ENCODE data around the gene GCNT3. TPM values are rescaled to one million over a fixed set of nuclear protein-coding genes. Genes with fewer than 3 reads are reported as not detected.

GCNT3 gene
- total RNA-seq, 2 donors from 2014 or later: 0.48 to 1.3 TPM

DNA sequence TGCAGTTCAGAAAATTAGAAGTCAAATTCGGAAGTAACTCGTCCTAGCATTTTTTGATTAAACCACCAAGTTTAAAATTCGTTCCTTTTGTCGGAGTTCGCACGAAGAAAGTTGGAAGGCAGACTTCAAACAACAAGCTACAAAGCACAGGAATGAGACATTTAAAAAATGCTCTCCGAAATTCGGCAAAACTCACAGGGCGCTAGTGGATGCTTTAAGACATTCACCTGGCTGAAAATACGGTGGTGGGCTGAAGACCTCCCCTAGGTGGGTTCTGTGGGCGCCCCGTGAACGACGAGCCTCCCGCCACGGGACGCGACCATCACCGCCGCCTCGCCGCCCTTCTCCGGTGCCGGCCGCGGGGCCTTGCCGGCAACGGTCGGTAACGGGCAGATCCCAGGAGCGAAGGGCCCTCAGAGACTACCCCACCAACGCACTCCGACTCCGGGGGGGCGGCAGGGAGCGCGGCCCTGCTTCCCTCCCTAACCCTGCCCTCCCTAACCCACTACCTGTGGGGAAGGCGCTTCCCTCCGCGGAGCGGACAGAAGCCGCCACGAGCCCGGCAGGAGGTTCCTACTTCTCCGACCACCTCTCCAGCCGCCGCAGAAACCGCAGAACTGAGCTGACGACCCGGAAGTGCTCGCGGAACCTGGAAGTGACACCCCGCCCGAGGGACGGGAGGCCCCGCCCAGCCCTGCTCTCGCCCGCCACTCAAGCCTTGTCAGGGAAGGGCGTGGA lies 45.5 kb downstream of the GCNT3 start, which contains the start of gene GTF2A2:
GTF2A2 (minus strand) TSS at position 619 of the 738 bp plus-strand sequence. CDS start 5,238 bp downstream, outside the sequence.
- H3K27ac Mint-ChIP-seq: peak within 1 kb of the TSS; percentile 73
- no peaks in the 10 kb centered on the region for H3K4me1 Mint-ChIP-seq
- H3K36me3 ChIP-seq (ENCODE audit: control insufficient read depth, insufficient read depth, low read length): peaks cover 62% of the 10 kb centered on the region
- DNase-seq: peak; percentile 98
- H3K36me3 Mint-ChIP-seq (ENCODE audit: low read depth): peaks cover 30% of the 10 kb centered on the region
- peak within 1 kb of the TSS; percentile 14 for H3K27ac ChIP-seq (ENCODE audit: low read depth, low read length)
- H3K9ac ChIP-seq (ENCODE audit: extremely low read depth, low read length, poor library complexity, severe bottlenecking): peak within 1 kb of the TSS; percentile 85
- H3K9me3 ChIP-seq (ENCODE audit: control insufficient read depth, low read length): peaks cover 21% of the 10 kb centered on the region
- WGBS, 2 experiments (ENCODE audit: insufficient coverage in 1 of 2, insufficient read length in 1 of 2): 0% methylated on average over 20 to 59 of the region's 59 CpGs
- H3K4me3 Mint-ChIP-seq: no peak within 1 kb of the TSS
- TF ChIP-seq, protein P1, sequence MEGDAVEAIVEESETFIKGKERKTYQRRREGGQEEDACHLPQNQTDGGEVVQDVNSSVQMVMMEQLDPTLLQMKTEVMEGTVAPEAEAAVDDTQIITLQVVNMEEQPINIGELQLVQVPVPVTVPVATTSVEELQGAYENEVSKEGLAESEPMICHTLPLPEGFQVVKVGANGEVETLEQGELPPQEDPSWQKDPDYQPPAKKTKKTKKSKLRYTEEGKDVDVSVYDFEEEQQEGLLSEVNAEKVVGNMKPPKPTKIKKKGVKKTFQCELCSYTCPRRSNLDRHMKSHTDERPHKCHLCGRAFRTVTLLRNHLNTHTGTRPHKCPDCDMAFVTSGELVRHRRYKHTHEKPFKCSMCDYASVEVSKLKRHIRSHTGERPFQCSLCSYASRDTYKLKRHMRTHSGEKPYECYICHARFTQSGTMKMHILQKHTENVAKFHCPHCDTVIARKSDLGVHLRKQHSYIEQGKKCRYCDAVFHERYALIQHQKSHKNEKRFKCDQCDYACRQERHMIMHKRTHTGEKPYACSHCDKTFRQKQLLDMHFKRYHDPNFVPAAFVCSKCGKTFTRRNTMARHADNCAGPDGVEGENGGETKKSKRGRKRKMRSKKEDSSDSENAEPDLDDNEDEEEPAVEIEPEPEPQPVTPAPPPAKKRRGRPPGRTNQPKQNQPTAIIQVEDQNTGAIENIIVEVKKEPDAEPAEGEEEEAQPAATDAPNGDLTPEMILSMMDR (conservative IDR thresholded peaks at IDR 0.05): no peak
- H3K9me3 Mint-ChIP-seq: peaks cover 5% of the 10 kb centered on the region
- no peaks in the 10 kb centered on the region for H3K27me3 ChIP-seq (ENCODE audit: control insufficient read depth, insufficient read depth, low read length, poor library complexity, severe bottlenecking)
- no peaks in the 10 kb centered on the region for H3K27me3 Mint-ChIP-seq (ENCODE audit: insufficient read depth)
- peak within 1 kb of the TSS; percentile 97 for H3K4me3 ChIP-seq (ENCODE audit: low read length)
- peaks cover 4% of the 10 kb centered on the region for H3K4me1 ChIP-seq (ENCODE audit: control insufficient read depth, insufficient read depth, low read length)

DNA sequence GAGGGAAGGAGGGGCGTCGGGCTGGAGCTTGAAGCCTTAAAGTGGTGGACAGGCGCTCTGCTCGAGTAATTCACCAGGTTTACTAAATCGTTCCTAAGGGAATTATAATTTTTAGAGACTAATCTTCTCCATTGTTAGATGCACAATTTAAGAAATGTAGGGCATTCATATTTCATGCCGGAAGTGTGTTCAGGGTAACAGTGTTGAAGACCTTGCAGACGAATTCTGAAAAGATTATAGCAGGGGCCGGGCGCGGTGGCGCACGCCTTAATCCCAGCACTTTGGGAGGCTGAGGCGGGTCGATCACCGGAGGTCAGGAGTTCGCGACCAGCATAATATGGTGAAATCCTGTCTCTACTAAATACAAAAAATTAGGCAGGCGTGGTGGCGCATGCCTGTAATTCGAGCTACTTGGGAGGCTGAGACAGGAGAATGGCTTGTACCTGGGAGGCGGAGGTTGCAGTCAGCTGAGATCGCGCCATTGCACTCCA lies 46.1 kb downstream of the GCNT3 start:
- Histone ChIP-seq H3K27me3 (ENCODE audit: control insufficient read depth, insufficient read depth, low read length, poor library complexity, severe bottlenecking) (no peaks in the 10 kb centered on the region), H3K4me1 (ENCODE audit: control insufficient read depth, insufficient read depth, low read length) (peaks cover 4% of the 10 kb centered on the region), H3K36me3 (ENCODE audit: control insufficient read depth, insufficient read depth, low read length) (peaks cover 62% of the 10 kb centered on the region), H3K9ac (ENCODE audit: extremely low read depth, low read length, poor library complexity, severe bottlenecking) (no peak overlapping the region), H3K9me3 (ENCODE audit: control insufficient read depth, low read length) (peaks cover 15% of the 10 kb centered on the region), H3K4me3 (ENCODE audit: low read length) (peak overlapping the region; percentile 97), H3K27ac (ENCODE audit: low read depth, low read length) (no peak overlapping the region)
- H3K27me3 Mint-ChIP-seq (ENCODE audit: insufficient read depth): no peaks in the 10 kb centered on the region
- H3K27ac Mint-ChIP-seq: no peak overlapping the region
- H3K36me3 Mint-ChIP-seq (ENCODE audit: low read depth): peaks cover 32% of the 10 kb centered on the region
- 76 to 84% methylated on average over 16 to 23 of the region's 23 CpGs for WGBS, 2 experiments (ENCODE audit: insufficient coverage in 1 of 2, insufficient read length in 1 of 2)
- DNase-seq: no peak
- TF ChIP-seq, protein P1 (conservative IDR thresholded peaks at IDR 0.05): no peak
- no peaks in the 10 kb centered on the region for H3K4me1 Mint-ChIP-seq
- H3K9me3 Mint-ChIP-seq: peaks cover 3% of the 10 kb centered on the region
- no peak overlapping the region for H3K4me3 Mint-ChIP-seq

DNA sequence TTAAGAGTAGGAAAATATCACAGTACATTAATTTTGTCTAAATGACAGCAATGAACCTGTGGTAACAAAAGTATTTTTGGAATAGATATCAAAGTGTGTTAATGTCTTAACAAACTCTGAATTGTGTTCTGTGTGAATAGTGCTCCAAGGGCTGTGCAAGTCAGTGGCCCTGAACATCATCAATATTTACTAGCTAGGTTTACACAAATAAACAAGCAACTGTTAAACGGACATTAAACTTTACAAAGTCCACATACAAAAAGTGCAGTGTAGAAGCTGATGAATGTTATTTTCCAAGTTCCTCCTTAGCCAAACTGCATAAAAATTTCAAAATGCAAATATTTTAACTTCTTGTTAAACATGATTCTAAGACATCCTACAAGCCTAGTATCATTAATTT lies 47.8 kb downstream of the GCNT3 start:
- H3K27ac Mint-ChIP-seq: no peak overlapping the region

More for the DNA sequence above, 47.8 kb downstream of the GCNT3 start:
- Mint-ChIP-seq H3K4me3 (no peak overlapping the region), H3K27me3 (ENCODE audit: insufficient read depth) (no peaks in the 10 kb centered on the region), H3K4me1 (no peaks in the 10 kb centered on the region), H3K36me3 (ENCODE audit: low read depth) (peaks cover 42% of the 10 kb centered on the region), H3K9me3 (peaks cover 2% of the 10 kb centered on the region)
- Histone ChIP-seq H3K9me3 (ENCODE audit: control insufficient read depth, low read length) (peaks cover 7% of the 10 kb centered on the region), H3K27me3 (ENCODE audit: control insufficient read depth, insufficient read depth, low read length, poor library complexity, severe bottlenecking) (no peaks in the 10 kb centered on the region), H3K4me3 (ENCODE audit: low read length) (no peak overlapping the region), H3K27ac (ENCODE audit: low read depth, low read length) (no peak overlapping the region), H3K36me3 (ENCODE audit: control insufficient read depth, insufficient read depth, low read length) (peaks cover 62% of the 10 kb centered on the region), H3K4me1 (ENCODE audit: control insufficient read depth, insufficient read depth, low read length) (peaks cover 4% of the 10 kb centered on the region), H3K9ac (ENCODE audit: extremely low read depth, low read length, poor library complexity, severe bottlenecking) (no peak overlapping the region)
- TF ChIP-seq, protein P1 (conservative IDR thresholded peaks at IDR 0.05): no peak
- DNase-seq: no peak
- 80 to 100% methylated on average over 1 of the region's 1 CpG for WGBS, 2 experiments (ENCODE audit: insufficient coverage in 1 of 2, insufficient read length in 1 of 2)

All from endodermal cell (in vitro differentiated cells).